HG02623 (cell line): Measurements from ENCODE around the gene CXCL13.
"Not testable (repeated sequence)": the region's sequence is repeated elsewhere in the genome, so short reads cannot be mapped to it uniquely, and the experiment has no call there.

Experiments used
- ATAC-seq: cut with Tn5 transposase; IDR thresholded peaks from one replicate; pipeline ENCODE4 v1.9.1; 2021; ENCODE audit warnings: moderate library complexity; ENCODE audit not compliant: unreplicated experiment

CXCL13 gene

DNA sequence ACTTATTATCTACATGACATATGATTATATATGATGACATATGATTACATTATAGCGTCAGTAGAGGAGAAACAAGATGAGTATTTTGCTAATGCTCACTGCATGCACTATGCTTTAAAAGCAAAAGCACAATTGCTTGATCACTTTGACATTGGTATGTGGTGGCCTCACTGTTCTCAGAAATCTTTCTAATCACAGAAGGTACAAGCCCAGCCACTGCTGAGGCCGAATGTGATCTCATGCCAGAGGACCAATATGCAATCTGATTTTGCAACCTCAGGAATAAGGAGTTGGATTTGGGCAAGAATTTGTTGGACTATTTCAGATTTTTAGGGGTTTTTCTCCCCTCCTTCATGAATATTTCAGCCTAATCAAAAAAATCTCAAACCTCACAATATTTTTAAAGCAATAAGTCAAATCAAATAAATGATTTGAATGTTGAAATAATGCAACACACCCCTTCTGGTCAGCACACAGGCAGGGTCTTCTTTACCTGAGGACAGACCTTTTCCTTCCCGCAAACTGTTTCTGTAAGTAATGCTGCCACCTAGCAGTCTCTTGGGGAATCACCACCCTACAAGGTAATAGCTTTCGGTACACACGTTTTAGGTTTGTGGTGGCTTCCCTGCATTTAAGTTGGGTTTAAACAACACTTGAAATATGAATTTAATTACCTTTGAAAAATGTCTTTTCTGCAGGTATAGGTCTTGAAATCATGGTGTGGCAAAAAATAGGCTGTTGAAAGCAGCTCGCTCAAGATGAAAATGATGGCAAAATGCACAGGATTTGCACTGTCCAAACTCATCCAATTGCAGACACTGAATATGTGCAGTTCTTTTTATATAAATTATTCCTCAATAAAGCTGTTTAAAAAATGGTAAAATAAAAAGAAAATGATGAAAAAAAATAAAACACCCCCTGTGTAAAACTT is 4.8 kb upstream of the CXCL13 start:
- no peak for ATAC-seq

DNA sequence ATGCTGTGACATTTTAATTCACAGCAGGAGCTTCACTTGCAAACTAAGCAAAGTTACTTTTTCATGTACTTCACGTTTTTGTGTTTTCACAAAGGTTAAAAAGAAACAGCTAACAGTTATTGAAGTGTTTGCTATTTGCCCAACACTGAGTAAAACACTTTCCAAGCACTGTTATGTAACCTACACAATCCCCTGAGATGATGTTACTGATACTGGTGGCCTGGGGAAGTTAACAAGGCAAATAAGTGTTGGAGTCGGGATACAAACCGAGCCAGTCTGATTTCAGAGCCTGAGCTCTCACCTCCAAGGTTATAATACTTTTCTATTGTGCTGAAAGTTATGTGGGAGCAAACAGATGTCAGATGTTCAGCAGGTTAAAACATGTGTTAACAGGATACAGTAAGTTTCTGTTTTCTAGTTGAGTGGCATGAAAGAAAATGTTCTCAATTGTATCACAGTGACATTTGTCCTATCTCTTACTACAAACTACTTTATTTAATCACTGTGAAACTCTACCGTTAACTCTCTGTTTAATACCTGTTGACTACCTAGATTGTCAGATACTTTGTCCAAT is 3.9 kb upstream of the CXCL13 start:
- ATAC-seq, result no peak

DNA sequence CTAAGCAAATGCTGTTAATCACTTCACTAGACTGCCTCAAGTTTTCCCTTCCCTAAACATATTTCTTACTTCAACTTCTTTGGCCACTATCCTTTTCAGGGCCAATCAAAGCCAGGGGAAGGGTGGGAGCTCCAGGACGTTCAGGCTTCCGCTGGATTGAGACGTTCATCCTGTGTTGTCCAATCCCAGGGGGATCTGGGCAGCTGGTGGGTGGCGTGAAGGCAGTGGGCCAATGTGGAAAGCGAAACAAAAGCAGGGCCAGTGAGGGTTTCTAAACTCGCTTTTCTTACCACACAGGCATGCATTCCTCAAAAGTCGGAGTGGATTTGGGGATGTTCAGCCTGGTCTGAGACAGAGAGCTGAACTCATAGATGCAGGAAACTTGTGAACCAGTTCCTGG is 7.6 kb downstream of the CXCL13 start:
- ATAC-seq, result no peak

DNA sequence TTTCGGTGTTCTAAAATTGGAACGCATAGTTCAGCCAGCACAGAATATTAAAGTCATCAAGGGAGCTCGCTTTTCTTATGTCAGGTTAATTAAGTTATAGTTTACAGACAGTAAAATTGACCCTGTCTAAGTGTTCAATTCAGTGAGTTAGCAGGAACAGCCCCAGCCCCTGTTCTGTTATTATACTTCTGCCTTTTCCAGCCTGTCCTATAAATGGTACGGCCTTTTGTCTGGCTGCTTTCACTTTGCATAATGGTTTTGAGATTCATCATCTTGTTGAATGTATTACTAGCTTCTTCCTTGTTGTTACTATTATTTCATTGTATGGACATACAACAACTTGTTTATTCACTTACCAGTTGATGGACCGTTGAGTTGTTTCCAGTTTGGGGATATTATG is 9.5 kb downstream of the CXCL13 start:
- no peak for ATAC-seq

DNA sequence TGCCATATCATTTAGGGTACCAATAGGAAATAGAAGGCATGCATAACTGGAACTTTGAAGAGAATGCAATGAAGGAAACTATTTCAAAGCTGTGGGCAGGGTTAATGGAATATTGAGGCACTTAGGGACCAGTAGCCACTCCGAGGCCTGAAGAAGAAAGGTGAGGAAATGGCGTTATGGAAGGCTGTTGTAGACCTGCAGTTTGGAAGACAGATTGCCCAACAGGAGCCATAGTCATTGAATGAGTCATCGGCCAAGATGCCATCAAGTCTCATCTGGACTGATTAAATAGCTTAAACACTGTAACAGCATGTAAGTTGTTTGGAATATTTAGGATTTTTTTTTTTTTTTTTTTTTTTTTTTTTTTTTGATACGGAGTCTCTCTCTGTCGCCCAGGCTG is 11.6 kb downstream of the CXCL13 start:
- ATAC-seq, result no peak

DNA sequence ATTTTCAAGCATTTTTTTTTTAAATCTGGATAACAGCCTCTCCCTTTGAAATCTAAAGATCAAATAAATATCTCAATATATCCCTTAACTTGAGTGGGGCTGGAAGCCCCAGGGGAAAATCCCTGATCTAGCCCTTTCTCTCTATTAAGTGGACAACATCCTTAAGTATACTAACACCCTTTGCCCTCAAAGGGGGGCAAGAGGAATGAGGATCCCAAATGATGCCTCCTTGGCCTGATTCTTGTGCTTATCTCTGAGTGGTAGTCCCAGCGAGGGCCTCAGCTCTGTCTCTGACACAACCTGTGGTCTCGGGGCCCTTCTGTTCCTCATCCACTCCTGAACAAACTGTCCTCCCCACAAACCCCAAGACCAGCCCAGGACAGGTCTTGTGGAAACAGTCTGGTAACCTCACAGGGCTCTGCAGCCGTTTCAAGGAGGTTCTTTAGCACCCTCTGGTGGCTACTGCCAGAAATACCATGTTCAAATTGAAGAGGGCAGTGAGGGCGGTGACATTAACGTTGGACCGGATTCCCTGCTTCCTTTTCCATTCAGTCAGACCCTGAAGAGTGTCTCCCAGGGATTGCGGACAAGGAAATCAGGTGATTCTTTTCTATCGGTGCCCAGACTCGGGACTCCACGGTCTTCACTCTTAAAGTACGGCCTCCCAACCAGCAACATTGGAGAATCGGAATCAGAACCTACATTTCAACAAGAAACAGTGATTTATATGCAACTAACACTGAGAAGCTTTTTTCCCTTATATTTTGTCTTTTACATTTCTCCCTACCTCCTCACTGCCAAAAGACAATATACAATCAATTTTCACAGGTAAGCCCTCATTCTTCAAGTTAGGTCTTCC is 13.0 kb downstream of the CXCL13 start:
- ATAC-seq, result peak; percentile 94

DNA sequence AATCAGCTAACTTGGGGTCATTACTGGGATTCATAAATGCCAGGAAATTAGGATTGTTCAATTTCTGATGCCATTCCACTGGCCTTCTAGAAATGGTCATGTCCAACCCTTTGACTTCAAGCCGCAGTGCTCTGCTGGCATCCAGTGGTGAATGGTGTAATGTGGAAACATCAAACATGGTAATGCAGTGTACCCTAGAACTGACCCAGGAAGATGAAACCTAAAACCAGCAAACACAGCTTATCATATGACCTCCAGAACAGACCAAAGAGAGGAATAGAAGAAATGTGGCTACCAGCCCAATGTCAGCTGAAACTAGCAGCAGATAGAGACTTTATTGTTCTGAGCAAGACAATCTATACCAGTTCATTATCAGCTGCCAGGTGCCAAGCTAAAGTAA is 13.8 kb downstream of the CXCL13 start:
- no peak for ATAC-seq

DNA sequence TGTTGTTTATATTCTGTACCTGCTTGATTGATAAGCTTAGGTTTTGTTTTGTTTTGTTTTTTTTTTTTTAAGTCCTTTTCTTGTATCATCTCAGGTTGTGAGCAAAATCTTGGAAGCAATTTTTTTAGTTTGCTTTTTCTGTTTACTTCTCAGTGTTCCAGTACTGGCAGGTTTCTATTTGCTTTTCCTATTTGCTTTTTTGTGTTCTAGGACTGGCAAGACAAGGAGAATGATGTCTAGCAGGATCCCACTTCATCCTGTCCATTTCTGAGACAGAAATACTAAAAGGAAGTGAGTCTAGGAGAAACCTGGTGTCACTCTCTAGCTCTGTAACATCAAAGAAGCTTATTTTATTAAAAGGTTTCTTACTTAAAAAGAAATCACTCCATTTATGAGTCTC is 15.6 kb downstream of the CXCL13 start:
- ATAC-seq, result no peak

DNA sequence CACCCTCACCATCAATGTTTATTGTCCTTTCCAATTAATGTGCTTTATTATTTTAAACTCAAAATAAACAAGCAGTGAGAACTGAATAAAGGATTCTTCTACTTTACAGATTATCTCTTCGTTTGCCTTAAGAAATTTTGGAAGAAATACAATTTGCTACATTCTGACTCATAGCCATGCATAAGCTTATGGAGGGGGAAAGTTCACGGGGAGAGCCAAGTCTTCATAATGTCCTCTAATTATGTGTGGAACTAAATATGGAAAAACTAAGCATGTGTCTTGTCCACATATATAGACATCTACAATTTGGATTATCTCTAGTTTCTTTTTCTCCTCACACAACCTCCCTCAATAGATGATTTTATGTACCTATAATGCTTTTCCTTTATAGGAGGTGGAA is 17.5 kb downstream of the CXCL13 start:
- ATAC-seq, result no peak

DNA sequence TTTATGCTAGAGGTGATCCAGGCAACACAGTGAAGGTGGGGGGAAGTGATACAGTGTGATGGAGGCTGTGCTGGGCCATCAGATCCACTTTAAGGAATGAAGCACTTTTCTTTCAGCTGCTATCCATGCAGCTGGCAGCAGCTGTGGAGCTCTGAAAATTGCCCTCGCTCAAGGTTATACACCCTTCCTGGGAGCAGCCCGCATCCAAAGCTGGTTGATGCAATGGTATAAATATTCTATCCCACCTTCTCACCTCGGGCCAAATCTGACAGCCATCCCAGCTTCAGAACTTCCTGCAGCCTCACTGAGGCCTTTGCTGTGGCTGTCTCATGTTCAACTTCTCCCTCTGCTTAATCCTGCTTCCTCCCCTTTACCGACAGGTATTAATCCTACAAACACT is 18.6 kb downstream of the CXCL13 start:
- ATAC-seq, result no peak

DNA sequence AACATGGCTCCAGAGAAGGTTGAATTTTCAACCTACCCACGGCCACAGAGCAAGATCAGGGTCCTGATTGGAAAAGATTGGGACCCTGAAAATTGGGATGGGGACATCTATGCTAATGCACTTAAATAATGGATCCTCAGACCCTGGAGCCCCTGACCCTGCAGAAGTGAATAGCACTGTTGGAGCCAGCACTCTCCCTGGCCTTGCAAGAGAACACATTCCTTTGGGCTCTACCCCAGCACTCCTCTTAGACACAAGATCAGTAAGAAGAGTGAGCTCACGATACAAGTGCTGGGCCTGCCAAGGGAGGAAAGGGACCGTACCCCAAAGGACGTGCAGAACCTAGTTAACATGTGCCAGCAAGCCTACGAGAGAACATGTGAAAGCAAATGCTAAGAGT is 19.9 kb downstream of the CXCL13 start:
- ATAC-seq, result no peak

DNA sequence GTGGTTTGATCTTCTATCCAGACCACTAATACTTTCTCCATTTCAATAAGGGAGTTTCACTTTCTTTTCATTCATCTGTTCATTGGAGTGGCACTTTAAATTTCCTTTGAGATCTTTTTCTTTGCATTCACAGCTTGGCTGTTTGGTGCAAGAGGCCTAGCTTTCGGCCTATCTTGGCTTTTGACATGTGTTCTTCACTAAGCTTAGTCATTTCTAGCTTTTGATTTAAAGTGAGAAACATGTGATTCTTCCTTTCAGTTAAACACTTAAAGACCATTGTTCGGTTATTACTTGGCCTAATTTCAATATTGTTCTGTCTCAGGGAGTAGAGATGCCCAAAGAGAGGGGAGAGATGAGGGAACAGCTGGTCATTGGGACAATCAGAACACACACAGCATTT is 24.3 kb downstream of the CXCL13 start:
- ATAC-seq, result peak; percentile 78

DNA sequence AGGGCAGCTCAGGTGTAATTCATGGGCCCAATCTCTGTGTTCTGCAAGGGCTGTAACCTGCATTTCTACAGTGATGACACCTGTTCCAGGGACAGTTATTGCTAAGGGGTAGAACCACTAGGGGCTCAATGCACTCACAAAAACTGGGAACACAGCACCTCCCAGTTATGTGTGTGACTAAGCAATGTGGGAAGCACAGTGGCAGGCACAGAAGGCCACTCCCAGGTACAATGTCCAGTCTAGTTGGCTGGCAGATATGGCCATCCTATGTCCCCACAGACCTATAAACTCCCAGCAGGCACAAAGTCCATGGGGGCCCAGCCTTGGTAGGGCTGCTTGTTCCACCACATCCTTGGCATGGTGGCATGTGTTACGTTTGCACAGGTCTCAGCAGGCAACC is 25.7 kb downstream of the CXCL13 start:
- no peak for ATAC-seq

DNA sequence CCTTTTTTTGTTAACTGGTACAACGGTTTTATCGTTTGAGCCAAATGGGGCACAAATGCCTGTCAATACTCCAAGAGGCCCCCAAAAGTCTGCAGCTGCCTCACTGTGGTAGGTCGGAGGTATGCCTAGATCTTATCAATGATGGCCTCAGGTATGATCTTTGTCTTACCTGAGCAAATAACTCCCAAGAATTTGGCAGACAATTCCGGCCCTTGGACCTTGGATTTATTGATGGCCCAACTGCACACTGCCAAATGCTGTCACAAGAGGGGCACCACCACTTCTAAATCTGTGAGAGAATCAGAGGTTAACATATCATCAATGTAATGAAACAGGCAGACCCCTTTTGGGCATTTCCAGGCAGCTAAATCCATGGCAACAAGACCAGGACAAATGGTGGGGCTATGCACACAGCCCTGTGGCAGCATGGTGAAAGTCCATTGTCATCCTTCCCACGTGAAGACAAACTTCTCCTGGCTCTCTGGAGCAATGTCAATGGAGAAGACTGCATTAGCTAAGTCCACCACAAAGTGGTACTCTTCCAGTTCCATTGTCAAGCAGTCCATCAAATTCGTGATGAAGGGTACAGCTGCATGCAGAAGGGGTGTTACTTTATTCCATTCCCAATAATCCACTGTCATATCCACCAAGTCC is 28.6 kb downstream of the CXCL13 start:
- ATAC-seq, result no peak

DNA sequence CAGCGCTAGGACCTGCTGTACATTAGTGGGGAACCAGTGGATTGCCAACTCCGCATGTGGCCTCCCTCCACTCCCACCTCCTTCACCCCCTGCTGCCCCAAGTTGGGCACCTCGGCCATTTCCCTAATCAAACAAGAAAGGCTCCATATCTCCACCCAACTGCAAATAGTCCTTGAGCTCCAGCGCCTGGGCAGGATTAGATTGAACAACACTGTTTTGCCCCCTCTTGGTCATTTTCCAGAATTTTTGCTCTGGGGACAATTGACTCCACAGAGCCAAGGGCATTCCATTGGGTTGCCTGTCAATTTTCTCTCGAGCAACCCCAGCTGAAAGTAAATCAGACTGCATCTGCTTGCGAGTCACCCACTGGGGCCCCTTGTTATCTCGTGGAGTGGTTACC is 29.6 kb downstream of the CXCL13 start:
- ATAC-seq, result no peak

DNA sequence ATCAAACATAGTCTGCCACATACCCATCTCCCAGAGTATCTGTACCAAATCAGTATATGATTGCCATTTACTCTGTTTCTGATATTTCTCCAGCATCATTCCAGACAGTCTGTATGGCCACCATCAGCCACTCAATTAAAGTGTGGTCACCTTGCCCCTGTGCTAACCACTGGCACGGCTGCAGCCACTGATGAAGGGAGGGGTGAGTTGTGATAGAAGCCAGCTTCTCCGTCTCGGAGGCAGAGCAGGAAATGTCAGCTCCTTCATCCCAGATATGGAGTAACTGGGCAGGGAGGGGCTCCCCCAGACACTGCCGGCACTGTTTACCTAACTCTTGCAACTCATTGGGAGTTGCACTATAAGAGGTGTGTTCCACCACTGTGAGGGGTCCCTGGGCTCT is 30.3 kb downstream of the CXCL13 start:
- ATAC-seq, result no peak

DNA sequence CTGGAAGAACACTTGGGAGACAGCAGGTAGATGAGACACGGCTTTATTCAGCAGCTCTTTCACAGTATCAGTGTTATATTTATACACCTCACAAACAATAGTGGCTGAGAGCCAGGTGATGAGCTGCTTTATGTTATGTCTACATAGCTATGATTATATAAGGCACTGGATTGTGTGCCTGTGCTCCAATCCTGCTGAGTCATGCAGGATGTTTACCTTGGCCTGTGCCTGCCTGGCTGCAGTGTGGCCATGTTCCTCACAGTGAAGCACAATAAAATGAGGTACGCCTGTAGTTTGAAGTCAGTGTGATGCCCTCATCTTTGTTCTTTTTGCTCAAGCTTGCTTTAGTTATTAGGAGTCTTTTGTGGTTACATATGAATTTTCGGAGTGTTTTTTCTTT is 31.3 kb downstream of the CXCL13 start:
- ATAC-seq, result no peak

DNA sequence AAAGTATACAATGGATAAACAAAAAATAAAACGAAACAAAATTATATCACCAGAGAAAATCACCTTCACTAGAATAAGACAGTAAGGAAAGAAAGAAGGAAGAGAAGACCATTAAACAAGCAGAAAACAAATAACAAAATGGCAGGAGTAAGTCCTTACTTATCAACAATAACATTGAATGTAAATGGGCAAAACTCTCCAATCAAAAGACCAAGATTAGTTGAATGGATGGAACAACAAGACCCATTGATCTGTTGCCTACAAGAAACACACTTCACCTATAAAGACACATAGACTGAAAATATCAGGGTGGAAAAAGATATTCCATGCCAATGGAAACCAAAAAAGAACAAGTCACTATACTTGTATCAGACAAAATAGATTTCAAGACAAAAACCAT is 38.4 kb downstream of the CXCL13 start:
- ATAC-seq, result not testable (repeated sequence)

DNA sequence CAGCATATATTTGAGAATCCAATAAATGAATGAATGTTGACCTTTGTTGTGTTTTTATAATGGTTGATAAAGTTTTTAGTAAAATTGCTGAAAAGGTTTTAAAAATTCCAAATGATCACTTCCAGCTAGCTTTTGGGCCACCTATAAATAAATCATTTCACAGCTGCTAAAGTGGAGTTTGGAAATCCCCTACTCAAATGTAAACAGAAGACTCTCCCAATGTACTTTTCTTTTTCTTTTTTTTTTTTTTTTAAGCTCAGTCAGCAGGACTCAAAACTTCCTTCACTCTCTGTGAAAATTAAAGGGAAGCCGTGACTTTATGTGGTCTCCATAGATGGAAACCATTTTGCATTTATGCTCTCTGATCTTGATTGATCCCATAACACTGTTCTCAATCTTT is 45.2 kb downstream of the CXCL13 start:
- no peak for ATAC-seq

DNA sequence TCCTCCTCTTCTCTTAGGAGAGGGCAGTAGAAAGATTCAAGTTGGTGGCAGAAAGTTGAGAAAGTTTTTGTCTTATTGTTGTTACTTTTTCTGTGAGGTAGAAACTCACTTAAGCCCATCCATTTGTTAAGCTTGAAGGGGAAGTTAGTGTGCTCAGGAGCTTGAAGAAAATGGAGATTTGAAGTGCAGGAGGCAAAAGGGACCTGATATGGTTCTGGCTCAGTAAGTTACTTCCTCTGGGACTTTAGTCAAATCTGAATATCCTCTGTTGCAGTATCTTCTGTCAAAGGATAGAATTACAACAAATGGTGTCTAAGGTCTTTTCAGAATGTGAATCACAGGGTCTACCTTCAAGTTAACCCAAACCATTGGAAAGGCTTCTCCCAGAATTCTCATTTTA is 46.2 kb downstream of the CXCL13 start:
- no peak for ATAC-seq

DNA sequence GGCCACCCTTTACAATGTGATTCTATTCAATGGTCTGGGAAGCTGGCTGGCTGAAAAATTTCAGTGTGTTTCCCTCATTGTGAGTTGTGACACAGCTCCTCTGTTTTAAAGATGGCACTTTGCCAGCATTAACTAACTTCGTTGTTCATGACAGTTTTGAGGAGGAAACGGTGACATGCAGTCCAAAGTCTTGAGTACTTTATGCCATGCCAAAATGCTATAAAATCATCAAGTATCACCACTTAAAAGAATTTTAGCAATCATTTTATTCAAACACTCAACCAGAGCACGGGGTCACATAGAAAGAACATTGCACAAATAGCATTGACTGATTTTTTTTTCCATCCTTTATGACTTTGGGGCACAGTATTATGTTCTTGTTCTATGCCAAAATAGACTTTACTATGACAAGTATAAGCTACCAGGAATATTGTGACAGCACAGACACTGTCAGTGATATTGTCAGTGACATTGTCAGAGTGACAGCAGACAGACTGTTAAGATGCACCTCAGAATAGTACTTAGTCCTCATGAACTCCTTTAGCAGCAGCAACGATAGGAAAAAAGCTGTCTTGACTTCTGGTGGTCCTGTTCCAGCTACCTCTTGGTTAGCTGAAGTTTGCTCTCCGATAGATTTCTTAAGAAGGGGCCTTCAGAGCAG is 46.7 kb downstream of the CXCL13 start:
- ATAC-seq, result no peak
